OCI-LY1 (cell line): Measurements from ENCODE around the gene LRP1-AS.

Source experiments
- CTCF ChIP-seq: fragments of 200-600 bp; sonication (generic), shearing (Covaris generic); IDR thresholded peaks from 2 replicates; pipeline ENCODE4 v1.5.1; 2017; ENCODE audit warnings: mild to moderate bottlenecking, antibody characterized with exemption, low read length, moderate library complexity, mixed read lengths
- EZH2 ChIP-seq: fragments of 200-600 bp; sonication (generic), shearing (Covaris generic); IDR thresholded peaks from 2 replicates; pipeline ENCODE4 v1.8.0; 2017; ENCODE audit warnings: borderline replicate concordance, mixed run types, mild to moderate bottlenecking, antibody characterized with exemption, low read length, moderate library complexity, mixed read lengths

- TF ChIP-seq CTCF: peak; percentile 84
- TF ChIP-seq EZH2: no peak
These were observed 25.7 kb upstream of the LRP1-AS start for GRCh38 chr12:57173089-57173488.
